HFFc6 (cell line): Measurements from ENCODE around the gene CEP170B. TPM values are rescaled to one million over a fixed set of nuclear protein-coding genes. Genes with fewer than 3 reads are reported as not detected.
"Not testable (repeated sequence)": the region's sequence is repeated elsewhere in the genome, so short reads cannot be mapped to it uniquely, and the experiment has no call there.

ENCODE experiments used
- DNase-seq: peaks from one replicate; pipeline ENCODE4 v3.0.0-alpha.2; 2018
- H3K27ac Mint-ChIP-seq: 2 replicates; pipeline ENCODE4 v1.8.0; 2020; ENCODE audit warnings: mild to moderate bottlenecking, mixed read lengths
- H3K27me3 Mint-ChIP-seq: 2 replicates; pipeline ENCODE4 v1.8.0; 2021; ENCODE audit warnings: mild to moderate bottlenecking, moderate library complexity, mixed read lengths; ENCODE audit not compliant: insufficient read depth
- H3K36me3 Mint-ChIP-seq: 2 replicates; pipeline ENCODE4 v1.8.0; 2021; ENCODE audit warnings: low read depth, mixed read lengths
- H3K4me1 Mint-ChIP-seq: 2 replicates; pipeline ENCODE4 v1.8.0; 2020; ENCODE audit warnings: low read depth, mixed read lengths
- H3K4me3 Mint-ChIP-seq: 2 replicates; pipeline ENCODE4 v1.8.0; 2020; ENCODE audit warnings: mild to moderate bottlenecking, moderate library complexity, mixed read lengths
- H3K9me3 Mint-ChIP-seq: 2 replicates; pipeline ENCODE4 v1.8.0; 2020; ENCODE audit warnings: mild to moderate bottlenecking, mixed read lengths
- total RNA-seq, 6 experiments: library from RNA; stranded (reverse); fragmentation: NEBNext Ultra II Directional; extraction: Animal tissue kit (Norgen Biotek cat#: 25700); gene quantifications; 2 replicates in 1 of 6; 3 replicates in 5 of 6; pipeline ENCODE4 v1.2.3, GENCODE V29; 2021
- TF ChIP-seq, protein P1 (sequence below): fragments of 200-600 bp; sonication (generic); IDR thresholded peaks from 2 replicates; pipeline ENCODE4 v1.5.0; 2021; ENCODE audit warnings: antibody characterized with exemption, mild to moderate bottlenecking

CEP170B gene
- total RNA-seq, 6 experiments from 2014 or later, result 29.9 to 34.9 (median 32.0) TPM

- no peaks in the 10 kb centered on the region; the same call in 1 of the 2 replicates for H3K36me3 Mint-ChIP-seq
- DNase-seq, result no peak
- H3K27ac Mint-ChIP-seq, result no peak overlapping the region
- no peak overlapping the region for H3K4me3 Mint-ChIP-seq
- H3K4me1 Mint-ChIP-seq, result peaks cover 5% of the 10 kb centered on the region
- H3K27me3 Mint-ChIP-seq, result peaks cover 28% of the 10 kb centered on the region
- H3K9me3 Mint-ChIP-seq, result no peaks in the 10 kb centered on the region
- TF ChIP-seq, protein P1, sequence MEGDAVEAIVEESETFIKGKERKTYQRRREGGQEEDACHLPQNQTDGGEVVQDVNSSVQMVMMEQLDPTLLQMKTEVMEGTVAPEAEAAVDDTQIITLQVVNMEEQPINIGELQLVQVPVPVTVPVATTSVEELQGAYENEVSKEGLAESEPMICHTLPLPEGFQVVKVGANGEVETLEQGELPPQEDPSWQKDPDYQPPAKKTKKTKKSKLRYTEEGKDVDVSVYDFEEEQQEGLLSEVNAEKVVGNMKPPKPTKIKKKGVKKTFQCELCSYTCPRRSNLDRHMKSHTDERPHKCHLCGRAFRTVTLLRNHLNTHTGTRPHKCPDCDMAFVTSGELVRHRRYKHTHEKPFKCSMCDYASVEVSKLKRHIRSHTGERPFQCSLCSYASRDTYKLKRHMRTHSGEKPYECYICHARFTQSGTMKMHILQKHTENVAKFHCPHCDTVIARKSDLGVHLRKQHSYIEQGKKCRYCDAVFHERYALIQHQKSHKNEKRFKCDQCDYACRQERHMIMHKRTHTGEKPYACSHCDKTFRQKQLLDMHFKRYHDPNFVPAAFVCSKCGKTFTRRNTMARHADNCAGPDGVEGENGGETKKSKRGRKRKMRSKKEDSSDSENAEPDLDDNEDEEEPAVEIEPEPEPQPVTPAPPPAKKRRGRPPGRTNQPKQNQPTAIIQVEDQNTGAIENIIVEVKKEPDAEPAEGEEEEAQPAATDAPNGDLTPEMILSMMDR, result no peak
Measured at GRCh38 chr14:104900639-104901512, 35.8 kb downstream of the CEP170B start.

DNA sequence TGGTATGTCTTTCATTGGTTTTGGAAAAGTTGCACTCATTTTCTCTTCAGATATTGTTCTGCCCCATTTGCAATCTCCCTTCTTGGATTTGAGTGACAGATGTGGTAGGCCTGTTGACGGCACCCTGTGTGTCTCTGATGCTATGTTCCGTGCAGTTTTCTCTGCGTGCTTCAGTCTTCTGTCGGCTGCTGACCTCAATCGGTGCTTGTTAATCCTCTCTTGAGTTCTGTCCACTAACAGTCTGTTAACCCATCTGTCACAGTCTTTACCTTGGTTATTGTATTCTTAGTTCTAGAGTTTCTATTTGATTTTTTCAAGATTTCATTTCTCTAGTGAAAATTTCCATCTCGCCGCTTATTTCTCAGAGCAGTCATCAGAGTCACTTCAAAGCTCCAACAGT lies 38.9 kb downstream of the CEP170B start:
- Mint-ChIP-seq H3K4me1 (no peaks in the 10 kb centered on the region), H3K36me3 (no peaks in the 10 kb centered on the region; the same call in 1 of the 2 replicates), H3K4me3 (no peak overlapping the region), H3K27ac (no peak overlapping the region), H3K27me3 (peaks cover 34% of the 10 kb centered on the region), H3K9me3 (no peaks in the 10 kb centered on the region)
- DNase-seq, result no peak
- TF ChIP-seq, protein P1, result no peak

- DNase-seq, H3K36me3 Mint-ChIP-seq, H3K9me3 Mint-ChIP-seq, H3K27ac Mint-ChIP-seq, H3K4me1 Mint-ChIP-seq, H3K4me3 Mint-ChIP-seq: not testable (repeated sequence)
- peaks cover 28% of the 10 kb centered on the region for H3K27me3 Mint-ChIP-seq
Measured at GRCh38 chr14:104904650-104905578, 39.8 kb downstream of the CEP170B start.

DNA sequence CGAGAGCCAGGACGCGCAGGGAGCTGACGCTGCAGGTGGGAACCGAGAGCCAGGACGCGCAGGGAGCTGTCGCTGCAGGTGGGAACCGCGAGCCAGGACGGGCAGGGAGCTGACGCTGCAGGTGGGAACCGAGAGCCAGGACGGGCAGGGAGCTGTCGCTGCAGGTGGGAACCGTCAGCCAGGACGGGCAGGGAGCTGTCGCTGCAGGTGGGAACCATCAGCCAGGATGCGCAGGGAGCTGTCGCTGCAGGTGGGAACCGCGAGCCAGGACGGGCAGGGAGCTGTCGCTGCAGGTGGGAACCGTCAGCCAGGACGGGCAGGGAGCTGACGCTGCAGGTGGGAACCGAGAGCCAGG lies 40.5 kb downstream of the CEP170B start:
- H3K9me3 Mint-ChIP-seq, H3K4me1 Mint-ChIP-seq, H3K27ac Mint-ChIP-seq, H3K4me3 Mint-ChIP-seq, H3K36me3 Mint-ChIP-seq, DNase-seq: not testable (repeated sequence)
- peaks cover 29% of the 10 kb centered on the region for H3K27me3 Mint-ChIP-seq

GRCh38 chr14:104908303-104908702 lies 43.2 kb downstream of the CEP170B start:
- Mint-ChIP-seq H3K36me3 (peaks cover 11% of the 10 kb centered on the region), H3K4me1 (no peaks in the 10 kb centered on the region), H3K9me3 (peaks cover 20% of the 10 kb centered on the region), H3K27ac (no peak overlapping the region), H3K27me3 (peaks cover 33% of the 10 kb centered on the region), H3K4me3 (no peak overlapping the region)
- DNase-seq, result no peak
- TF ChIP-seq, protein P1, result no peak

- peaks cover 22% of the 10 kb centered on the region for H3K9me3 Mint-ChIP-seq
- TF ChIP-seq, protein P1, result no peak
- no peak for DNase-seq
- H3K36me3 Mint-ChIP-seq, result peaks cover 11% of the 10 kb centered on the region; the same call in 1 of the 2 replicates
- peaks cover 28% of the 10 kb centered on the region for H3K27me3 Mint-ChIP-seq
- no peaks in the 10 kb centered on the region for H3K4me1 Mint-ChIP-seq
- no peak overlapping the region for H3K4me3 Mint-ChIP-seq
- H3K27ac Mint-ChIP-seq, result no peak overlapping the region
Measured at GRCh38 chr14:104912053-104912452, 47.0 kb downstream of the CEP170B start.
